HG02642 (cell line): ENCODE results near the gene IMP3.

Experiments used
- ATAC-seq: cut with Tn5 transposase; IDR thresholded peaks from one replicate; pipeline ENCODE4 v1.9.1; 2021; ENCODE audit warnings: mild to moderate bottlenecking; ENCODE audit not compliant: unreplicated experiment, poor library complexity

The IMP3 gene

GRCh38 chr15:75673426-75674235, 33.6 kb upstream of the IMP3 start:
- no peak for ATAC-seq

GRCh38 chr15:75672646-75673425, 32.8 kb upstream of the IMP3 start:
- ATAC-seq = no peak

DNA sequence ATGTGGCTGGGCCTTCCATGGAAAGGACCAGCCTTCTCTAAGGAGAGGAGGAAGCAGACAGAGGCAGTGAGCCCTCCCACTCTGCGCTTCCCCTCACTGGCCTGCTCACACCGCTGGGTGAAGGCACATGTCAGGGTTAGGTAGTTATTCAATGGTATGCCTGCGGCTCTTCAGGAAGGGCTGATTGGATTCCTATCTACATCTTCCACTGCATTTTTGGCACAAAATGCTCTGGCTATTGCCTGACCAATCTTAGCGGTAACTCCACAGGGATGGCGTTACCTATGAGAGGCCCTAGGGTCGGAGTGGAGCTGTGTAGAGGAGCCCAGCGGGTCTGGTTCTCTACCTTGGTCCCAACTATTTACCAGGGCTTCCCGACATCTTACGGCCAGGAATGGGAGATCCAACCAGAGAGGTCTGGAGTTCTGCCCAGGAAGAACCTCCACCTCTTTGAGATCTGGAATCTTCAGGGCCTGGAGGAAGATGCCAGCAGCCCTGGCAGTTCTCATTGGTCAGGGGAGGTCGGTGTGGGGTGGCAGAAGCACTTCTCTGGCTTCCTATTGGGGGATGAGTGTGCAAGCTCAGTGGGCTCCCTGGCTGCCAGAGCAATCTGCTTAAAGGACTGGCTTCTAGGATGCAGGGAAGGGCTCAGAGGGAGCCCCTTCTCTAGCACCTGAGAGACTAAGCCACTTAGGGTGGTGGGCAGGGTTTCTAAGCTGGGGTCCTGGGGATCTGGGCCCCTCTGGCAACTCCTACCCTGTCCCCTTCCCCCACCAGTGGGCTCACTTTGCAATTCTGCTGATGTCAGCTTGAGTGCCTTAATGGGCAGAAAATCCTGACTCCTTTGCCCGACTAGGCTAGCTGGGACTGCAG, 31.9 kb upstream of the IMP3 start:
- no peak for ATAC-seq

DNA sequence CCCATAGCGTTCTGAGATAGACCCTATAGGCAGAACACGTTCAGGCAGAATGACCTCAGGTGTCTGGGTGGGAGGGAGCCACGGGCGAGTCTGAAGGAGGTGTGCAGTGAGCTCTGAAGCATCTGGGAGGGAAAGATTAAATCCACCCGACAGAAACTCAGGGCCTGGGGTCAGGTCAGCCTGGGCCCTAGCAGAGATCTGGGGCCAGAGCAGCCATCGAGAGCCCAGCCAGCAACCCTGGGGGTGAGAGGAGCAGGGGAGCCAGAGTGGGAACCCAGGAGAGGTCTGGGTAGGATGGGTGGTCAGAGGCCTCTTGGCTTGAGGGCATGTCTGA, 29.8 kb upstream of the IMP3 start:
- no peak for ATAC-seq

DNA sequence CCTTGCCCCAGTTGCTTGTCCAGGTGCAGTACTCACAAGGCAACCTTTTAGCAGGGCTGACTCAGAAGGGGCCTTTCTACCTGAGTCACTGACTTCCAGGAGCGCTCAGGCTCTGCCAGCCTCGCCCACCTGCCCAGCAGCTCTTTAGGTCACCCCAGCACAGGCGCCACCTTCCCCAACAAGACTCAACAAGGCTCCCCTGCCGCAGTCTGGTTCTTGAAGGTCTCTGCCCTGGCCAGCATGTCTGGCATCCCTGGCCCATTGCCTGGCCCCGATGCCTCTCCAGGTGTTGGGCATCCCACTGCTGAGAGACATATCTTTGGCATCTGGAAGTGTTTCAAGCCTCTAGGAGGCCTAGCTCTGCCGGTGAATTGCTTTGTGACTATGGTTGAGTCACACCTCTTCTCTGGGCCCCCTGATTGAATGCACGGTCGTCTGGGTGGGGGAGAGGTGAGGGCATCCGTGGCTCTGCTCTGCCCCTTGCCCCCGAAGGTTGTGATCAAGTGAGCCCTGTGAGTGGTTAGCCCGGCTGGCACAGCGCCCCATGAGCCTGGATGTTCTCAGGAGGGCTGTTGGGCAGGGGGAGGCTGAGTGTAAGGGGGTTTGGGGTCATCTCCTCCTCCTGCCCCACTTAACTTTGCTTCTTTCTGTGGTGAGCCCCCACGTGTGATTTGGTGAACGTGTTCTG, 29.3 kb upstream of the IMP3 start:
- no peak for ATAC-seq

DNA sequence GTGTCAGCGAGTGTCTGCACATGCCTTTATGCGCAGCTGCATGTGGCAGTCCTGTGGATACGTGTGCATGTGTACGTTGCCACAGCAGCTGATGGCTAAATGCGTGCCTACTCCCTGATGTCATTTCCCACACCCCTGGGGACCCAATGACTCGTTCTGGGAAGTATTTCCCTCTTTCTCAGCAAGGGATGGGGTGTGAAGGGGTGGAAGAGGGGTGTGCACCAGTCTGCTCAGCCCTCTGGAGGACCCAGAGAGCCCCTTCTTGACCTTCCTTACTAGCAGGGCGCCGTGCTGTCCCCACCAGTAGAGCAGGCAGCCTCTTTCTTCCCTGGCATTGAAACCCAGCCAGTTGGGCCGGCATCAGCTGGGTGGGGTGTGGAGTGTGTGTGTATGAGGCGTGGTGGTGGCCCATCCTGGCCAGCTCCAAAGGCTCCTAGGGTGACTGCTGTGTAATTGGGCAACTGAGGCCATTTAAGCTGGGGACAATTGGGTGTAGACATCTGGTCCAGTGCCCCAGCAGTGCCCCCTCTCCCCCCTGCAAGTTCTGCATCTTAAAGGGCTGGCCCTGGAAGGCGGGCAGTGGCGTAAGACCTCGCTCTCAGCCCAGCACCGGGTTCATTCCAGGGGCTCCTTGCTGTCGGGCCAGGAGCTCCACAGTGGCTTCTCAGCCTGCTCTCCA, 26.9 kb upstream of the IMP3 start:
- ATAC-seq = no peak

DNA sequence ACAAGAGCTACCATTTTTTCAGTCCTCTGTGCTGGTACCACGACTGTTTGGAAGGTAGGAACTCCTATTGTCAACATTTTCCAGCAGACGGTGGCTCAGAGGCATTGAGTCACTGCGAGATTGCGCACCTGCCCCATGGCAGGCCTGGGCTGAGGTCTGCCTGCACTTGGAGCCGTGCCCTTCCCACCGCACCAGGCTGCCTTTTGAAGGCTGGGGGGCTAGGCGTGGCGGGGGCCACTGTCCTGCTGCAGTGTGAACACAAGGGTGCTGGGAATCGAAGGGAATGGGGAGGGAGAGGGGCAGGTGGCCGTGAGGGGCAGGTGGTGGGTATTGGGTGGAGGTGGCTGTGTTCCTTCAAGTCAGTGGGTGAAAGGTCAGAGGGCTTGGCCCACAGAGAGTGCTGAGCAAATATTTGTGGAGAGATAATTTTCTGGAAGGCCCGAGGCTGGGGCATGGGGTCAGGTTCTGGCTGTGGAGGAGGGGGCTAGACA, 24.0 kb upstream of the IMP3 start:
- ATAC-seq = no peak

GRCh38 chr15:75662823-75663519, 22.9 kb upstream of the IMP3 start:
- ATAC-seq = no peak

DNA sequence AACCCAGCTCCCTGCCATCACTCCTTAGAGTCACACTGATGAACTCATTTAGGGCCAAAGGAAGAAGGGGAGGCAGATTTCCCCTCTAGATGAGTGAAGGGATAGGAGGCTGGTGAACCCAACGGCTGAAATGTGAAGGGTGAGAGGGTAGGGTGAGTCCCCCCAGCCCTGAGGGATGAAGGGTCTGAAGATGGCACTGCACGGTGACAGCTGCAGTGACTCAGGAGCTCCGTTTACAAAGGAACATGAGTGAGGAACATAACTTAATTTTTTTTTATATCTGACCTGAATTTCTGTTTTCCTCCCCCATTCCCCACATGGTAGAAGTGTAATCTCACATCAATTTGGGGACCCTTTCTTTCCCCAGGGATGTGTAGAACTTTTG, 21.7 kb upstream of the IMP3 start:
- no peak for ATAC-seq

- no peak for ATAC-seq
These were observed 21.2 kb upstream of the IMP3 start for GRCh38 chr15:75661100-75661755.

GRCh38 chr15:75659928-75660645, 20.1 kb upstream of the IMP3 start:
- ATAC-seq = no peak

GRCh38 chr15:75659141-75659771, 19.2 kb upstream of the IMP3 start:
- no peak for ATAC-seq

- ATAC-seq = no peak
These were observed 16.8 kb upstream of the IMP3 start for GRCh38 chr15:75656813-75657212.

GRCh38 chr15:75656331-75656730, 16.3 kb upstream of the IMP3 start:
- ATAC-seq = no peak

GRCh38 chr15:75655931-75656330, 15.9 kb upstream of the IMP3 start:
- ATAC-seq = no peak

- no peak for ATAC-seq
These were observed 14.3 kb upstream of the IMP3 start for GRCh38 chr15:75654201-75654907.

DNA sequence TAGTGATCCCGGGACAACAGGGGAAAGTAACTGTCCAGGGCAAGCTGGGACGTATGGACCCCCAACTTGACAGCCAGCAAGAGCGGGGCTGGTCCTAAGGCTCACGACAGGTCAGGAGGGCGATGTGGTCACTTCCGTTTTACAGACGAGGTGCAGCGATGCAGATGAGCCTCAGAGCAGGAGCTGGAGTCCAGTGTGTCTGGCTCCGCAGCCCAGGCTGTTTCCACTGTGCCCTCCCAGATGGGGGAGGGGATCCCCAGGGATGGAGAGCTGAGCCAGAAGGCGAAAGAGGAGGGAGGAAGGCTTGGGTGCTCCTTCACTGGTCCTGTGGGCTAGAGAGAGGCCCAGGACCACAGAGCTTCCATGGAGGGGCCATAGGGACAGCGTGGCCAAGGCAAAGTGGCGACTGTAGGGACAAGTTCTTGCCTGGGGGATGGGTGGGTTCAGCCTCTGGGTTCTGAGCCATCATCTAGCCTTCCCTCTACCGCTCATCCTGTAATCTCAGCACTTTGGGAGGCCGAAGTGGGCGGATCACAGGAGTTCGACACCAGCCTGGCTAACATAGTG, 13.4 kb upstream of the IMP3 start:
- ATAC-seq = no peak
